ENCODE data around the gene PRKAG3. TPM values are rescaled to one million over a fixed set of nuclear protein-coding genes. Genes with fewer than 3 reads are reported as not detected.

PRKAG3 gene
- total RNA-seq: not detected in 2 replicates

DNA sequence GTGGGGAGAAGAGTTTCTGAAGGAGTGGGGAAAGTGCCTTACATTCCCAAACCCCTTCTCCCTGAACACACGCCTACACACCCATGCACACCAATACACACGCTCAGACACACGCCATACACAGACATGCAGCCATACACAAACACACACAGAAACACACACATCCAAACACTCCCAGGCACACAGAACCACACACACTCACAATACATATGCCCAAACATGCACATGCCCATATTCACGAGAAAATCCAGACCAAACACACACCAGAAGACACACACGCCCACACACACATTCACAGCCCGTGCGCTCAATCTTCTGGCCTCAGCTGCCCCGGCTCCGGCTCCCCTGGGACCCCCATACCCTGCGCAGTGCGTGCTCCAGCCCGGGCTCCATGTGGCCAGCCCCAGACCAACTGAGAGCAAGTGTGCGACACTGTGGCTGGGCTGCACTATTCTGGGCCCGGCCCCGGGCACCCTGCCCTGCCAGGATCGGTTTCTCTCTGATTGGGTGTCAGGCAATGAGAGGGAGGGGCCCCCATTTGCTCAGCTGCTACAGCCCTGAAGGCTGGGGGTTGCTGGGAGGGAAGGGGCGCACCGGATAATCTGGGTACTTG is at the start of gene PRKAG3:
TSS of gene PRKAG3 (minus strand) at position 426 of the 613 bp plus-strand sequence.
- Mint-ChIP-seq H3K4me3 (no peak within 1 kb of the TSS), H3K36me3 (ENCODE audit: low read depth) (no peaks in the 10 kb centered on the region), H3K27ac (no peak within 1 kb of the TSS), H3K4me1 (no peaks in the 10 kb centered on the region), H3K9me3 (no peaks in the 10 kb centered on the region), H3K27me3 (peaks cover 37% of the 10 kb centered on the region)
- DNase-seq: no peak
- TF ChIP-seq, protein P1, sequence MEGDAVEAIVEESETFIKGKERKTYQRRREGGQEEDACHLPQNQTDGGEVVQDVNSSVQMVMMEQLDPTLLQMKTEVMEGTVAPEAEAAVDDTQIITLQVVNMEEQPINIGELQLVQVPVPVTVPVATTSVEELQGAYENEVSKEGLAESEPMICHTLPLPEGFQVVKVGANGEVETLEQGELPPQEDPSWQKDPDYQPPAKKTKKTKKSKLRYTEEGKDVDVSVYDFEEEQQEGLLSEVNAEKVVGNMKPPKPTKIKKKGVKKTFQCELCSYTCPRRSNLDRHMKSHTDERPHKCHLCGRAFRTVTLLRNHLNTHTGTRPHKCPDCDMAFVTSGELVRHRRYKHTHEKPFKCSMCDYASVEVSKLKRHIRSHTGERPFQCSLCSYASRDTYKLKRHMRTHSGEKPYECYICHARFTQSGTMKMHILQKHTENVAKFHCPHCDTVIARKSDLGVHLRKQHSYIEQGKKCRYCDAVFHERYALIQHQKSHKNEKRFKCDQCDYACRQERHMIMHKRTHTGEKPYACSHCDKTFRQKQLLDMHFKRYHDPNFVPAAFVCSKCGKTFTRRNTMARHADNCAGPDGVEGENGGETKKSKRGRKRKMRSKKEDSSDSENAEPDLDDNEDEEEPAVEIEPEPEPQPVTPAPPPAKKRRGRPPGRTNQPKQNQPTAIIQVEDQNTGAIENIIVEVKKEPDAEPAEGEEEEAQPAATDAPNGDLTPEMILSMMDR (IDR thresholded peaks at IDR 0.05): no peak
- CTCF ChIA-PET: no interaction called here
- intact Hi-C loops (cut with micrococcal nuclease): no loop called here
- ATAC-seq (ENCODE audit: low read depth): no peak
- POLR2A ChIA-PET: no interaction called here

DNA sequence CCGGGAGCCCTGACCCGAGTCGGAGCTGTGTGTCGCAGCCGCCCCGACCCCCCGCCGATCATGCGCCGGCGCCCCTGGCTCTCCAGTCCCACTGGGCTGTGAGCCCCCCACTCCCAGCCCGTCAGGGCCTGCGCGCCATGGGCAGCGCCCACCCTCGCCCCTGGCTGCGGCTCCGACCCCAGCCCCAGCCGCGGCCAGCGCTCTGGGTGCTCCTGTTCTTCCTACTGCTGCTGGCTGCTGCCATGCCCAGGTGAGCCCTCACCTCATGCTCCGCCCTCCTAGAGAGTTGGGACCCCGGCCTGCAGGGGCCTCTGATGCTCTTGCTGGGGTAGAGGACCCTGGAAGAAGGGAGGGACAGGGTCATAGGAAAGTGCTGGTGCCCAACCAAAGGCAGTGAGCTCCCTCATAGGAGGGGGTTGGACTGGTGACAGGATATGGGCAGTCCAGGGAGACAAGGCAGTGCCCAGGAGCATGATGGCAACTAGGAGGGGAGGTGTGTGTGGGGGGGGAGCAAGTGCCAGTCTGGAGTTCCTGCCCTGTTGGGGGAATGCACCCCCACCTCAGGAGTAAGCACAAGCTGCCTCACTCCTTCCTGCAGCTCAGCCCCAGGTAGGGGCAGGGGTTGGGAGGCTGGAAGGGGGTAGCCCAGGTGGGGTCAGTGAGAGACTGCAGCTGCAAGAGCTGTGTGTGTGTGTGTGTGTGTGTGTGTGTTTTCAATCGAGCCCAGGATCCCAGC is 49.4 kb upstream of the PRKAG3 start:
- intact Hi-C loops (cut with micrococcal nuclease): loop anchor here (1.0 to 5.0 kb wide), 6 partner anchors 11 to 664 kb away; partner anchors contain the start of genes ARPC2, CNPPD1, DNAJB2 and TTLL4
- H3K27me3 Mint-ChIP-seq: peaks cover 3% of the 10 kb centered on the region
- peak overlapping the region; percentile 88 for H3K4me3 Mint-ChIP-seq
- H3K36me3 Mint-ChIP-seq (ENCODE audit: low read depth): peaks cover 4% of the 10 kb centered on the region
- DNase-seq (no peak), ATAC-seq (ENCODE audit: low read depth) (no peak)
- TF ChIP-seq, protein P1 (IDR thresholded peaks at IDR 0.05): no peak
- H3K4me1 Mint-ChIP-seq: peaks cover 74% of the 10 kb centered on the region
- POLR2A ChIA-PET: interaction anchor here (0.5 to 20.0 kb wide), 9 partner anchors 9 to 666 kb away, joined by 3 to 969 read pairs (median 3); partner anchors contain the start of gene CNPPD1
- CTCF ChIA-PET: interaction anchor here (1.2 to 21.7 kb wide), 2 partner anchors 18 to 239 kb away, joined by 3 to 1062 read pairs; no protein-coding TSS in a partner anchor
- peak overlapping the region; percentile 89 for H3K27ac Mint-ChIP-seq
- no peaks in the 10 kb centered on the region for H3K9me3 Mint-ChIP-seq

DNA sequence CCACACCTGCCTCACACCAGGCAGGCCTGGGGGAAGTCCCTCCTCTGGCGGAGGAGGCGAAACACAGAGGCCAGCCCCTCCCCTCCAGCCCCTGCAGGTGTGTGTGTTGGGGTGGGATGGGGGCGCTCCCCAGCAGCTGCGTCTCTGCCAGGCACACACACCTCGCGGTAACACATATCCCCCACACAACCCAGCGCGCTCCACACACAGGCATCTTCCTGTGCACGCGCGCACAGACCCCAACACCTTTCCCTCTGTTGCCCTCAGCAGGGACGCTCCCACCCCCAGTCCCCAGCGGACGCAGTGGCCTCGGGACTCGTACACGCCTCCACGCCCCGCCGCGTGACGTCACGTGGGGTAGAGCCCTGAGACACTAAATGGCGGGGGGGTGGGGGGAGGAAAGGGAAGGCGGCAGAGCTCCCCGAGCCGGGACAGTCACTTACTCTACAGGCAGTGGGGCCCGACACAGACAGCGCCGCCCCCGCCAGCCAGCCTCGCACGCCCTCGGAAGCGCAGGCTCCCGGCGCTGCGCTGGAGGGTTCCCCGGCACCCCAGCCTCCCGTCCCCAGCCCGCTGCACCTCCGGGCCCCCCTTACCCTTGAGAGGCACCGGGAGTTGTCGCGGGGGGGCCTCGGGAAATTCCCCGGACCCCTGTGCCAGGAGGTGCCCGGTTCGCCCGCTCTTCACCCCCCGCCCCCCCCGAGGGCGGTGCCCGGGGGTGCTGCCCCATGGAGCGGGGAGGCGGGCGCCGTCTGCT is 48.7 kb upstream of the PRKAG3 start, which contains the start of gene WNT10A:
TSS of gene WNT10A (plus strand) at position 751 of the 757 bp plus-strand sequence. CDS start 144 bp downstream, outside the sequence.
- TF ChIP-seq, protein P1 (IDR thresholded peaks at IDR 0.05): no peak
- POLR2A ChIA-PET: interaction anchor here (0.6 to 20.0 kb wide), 12 partner anchors 8 to 507 kb away, joined by 3 to 969 read pairs (median 4); partner anchors contain the start of genes CNPPD1, DNAJB2 and DNPEP
- Mint-ChIP-seq H3K9me3 (no peaks in the 10 kb centered on the region), H3K27ac (peak within 1 kb of the TSS; percentile 92), H3K36me3 (ENCODE audit: low read depth) (peaks cover 4% of the 10 kb centered on the region), H3K4me3 (peak within 1 kb of the TSS; percentile 90), H3K4me1 (peaks cover 67% of the 10 kb centered on the region), H3K27me3 (peaks cover 3% of the 10 kb centered on the region)
- DNase-seq (peak; percentile 84), ATAC-seq (ENCODE audit: low read depth) (peak; percentile 77)
- intact Hi-C loops (cut with micrococcal nuclease): loop anchor here (1.0 to 5.0 kb wide), 6 partner anchors 12 to 663 kb away; partner anchors contain the start of genes ARPC2, CNPPD1, DNAJB2 and TTLL4
- CTCF ChIA-PET: interaction anchor here (2.3 to 21.7 kb wide), 2 partner anchors 19 to 100 kb away, joined by 5 to 1062 read pairs; no protein-coding TSS in a partner anchor

DNA sequence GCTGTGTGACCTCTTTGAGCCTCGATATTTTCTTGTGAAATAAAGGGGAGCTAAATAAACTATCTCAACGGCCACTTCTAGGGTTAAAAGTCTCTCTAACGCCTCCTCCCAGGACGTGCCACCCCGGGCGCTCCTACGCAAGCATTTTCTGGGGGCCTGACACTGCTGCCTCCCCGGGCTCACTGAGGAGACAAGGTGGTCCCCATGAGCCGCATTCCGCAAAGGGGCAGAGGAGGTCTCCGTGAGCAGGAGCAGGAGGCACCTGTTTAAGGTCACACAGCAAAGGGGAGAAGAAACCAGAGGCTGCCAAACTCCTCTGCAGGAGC is 48.1 kb upstream of the PRKAG3 start:
- H3K27me3 Mint-ChIP-seq: peaks cover 3% of the 10 kb centered on the region
- TF ChIP-seq, protein P1 (IDR thresholded peaks at IDR 0.05): no peak
- H3K4me1 Mint-ChIP-seq: peaks cover 62% of the 10 kb centered on the region
- DNase-seq (no peak), ATAC-seq (ENCODE audit: low read depth) (no peak)
- intact Hi-C loops (cut with micrococcal nuclease): loop anchor here (1.0 to 5.0 kb wide), 6 partner anchors 13 to 662 kb away; partner anchors contain the start of genes ARPC2, CNPPD1, DNAJB2 and TTLL4
- CTCF ChIA-PET: interaction anchor here (1.3 to 21.7 kb wide), 3 partner anchors 8 to 100 kb away, joined by 5 to 1062 read pairs (median 5); no protein-coding TSS in a partner anchor
- peak overlapping the region; percentile 92 for H3K27ac Mint-ChIP-seq
- H3K9me3 Mint-ChIP-seq: no peaks in the 10 kb centered on the region
- POLR2A ChIA-PET: interaction anchor here (0.6 to 20.0 kb wide), 11 partner anchors 8 to 508 kb away, joined by 3 to 969 read pairs (median 3); partner anchors contain the start of genes CNPPD1, DNAJB2 and DNPEP
- peak overlapping the region; percentile 90 for H3K4me3 Mint-ChIP-seq
- peaks cover 4% of the 10 kb centered on the region for H3K36me3 Mint-ChIP-seq (ENCODE audit: low read depth)
